H1 (cell line): ENCODE data around the gene LYVE1.

Source experiments
- BRCA1 ChIP-seq: IDR thresholded peaks from 2 replicates; pipeline ENCODE4 v1.6.1; 2012; ENCODE audit warnings: low read depth, low read length, improper control_type of control experiment
- CTCF ChIP-seq, 3 experiments: IDR thresholded peaks; 1 replicate in 2 of 3; 2 replicates in 1 of 3; pipeline versions ENCODE4 v1.5.1 to v1.6.1; 2011; ENCODE audit warnings: low read length in 3 of 3, mild to moderate bottlenecking in 3 of 3, inconsistent platforms in 2 of 3, low read depth in 1 of 3, moderate library complexity in 1 of 3; ENCODE audit not compliant: insufficient read depth in 1 of 3; ENCODE audit errors: control extremely low read depth in 1 of 3
- EP300 ChIP-seq, 2 experiments: IDR thresholded peaks; 1 replicate in 1 of 2; 2 replicates in 1 of 2; pipeline ENCODE4 v1.6.1; 2011 to 2012; ENCODE audit warnings: low read depth in 2 of 2, low read length in 2 of 2, mild to moderate bottlenecking in 2 of 2, borderline replicate concordance in 1 of 2, inconsistent platforms in 1 of 2, moderate library complexity in 1 of 2
- HDAC6 ChIP-seq: IDR thresholded peaks from one replicate; pipeline ENCODE4 v1.7.1; 2012; ENCODE audit warnings: low read depth, mild to moderate bottlenecking, inconsistent platforms, low read length, moderate library complexity
- JUN ChIP-seq: IDR thresholded peaks from 2 replicates; pipeline ENCODE4 v1.6.1; 2011; ENCODE audit warnings: low read depth, mild to moderate bottlenecking, improper control_type of control experiment, low read length
- MAX ChIP-seq: IDR thresholded peaks from 2 replicates; pipeline ENCODE4 v1.6.1; 2012; ENCODE audit warnings: inconsistent platforms
- POLR2A ChIP-seq, 2 experiments: IDR thresholded peaks; 1 replicate in 1 of 2; 2 replicates in 1 of 2; pipeline ENCODE4 v1.6.1; 2011; ENCODE audit warnings: low read depth in 2 of 2, low read length in 2 of 2, mild to moderate bottlenecking in 2 of 2; ENCODE audit errors: control extremely low read depth in 1 of 2
- POLR2AphosphoS5 ChIP-seq: IDR thresholded peaks from 2 replicates; pipeline ENCODE4 v1.6.1; 2011; ENCODE audit warnings: low read depth, low read length
- SIX5 ChIP-seq: IDR thresholded peaks from 2 replicates; pipeline ENCODE4 v1.6.1; 2011; ENCODE audit warnings: mild to moderate bottlenecking, low read depth, low read length
- TAF1 ChIP-seq: IDR thresholded peaks from 2 replicates; pipeline ENCODE4 v1.6.1; 2011; ENCODE audit warnings: mild to moderate bottlenecking, low read depth, low read length
- YY1 ChIP-seq: IDR thresholded peaks from 2 replicates; pipeline ENCODE4 v1.6.1; 2011; ENCODE audit warnings: low read depth, mild to moderate bottlenecking, low read length

GRCh38 chr11:10580623-10581022, 12.2 kb upstream of the LYVE1 start:
- TF ChIP-seq CTCF (IDR thresholded peaks at IDR 0.05; ENCODE audit: control extremely low read depth in 1 of 3, insufficient read depth in 1 of 3, low read depth in 1 of 3, low read length in 3 of 3) (no peak), JUN (no peak), POLR2A (IDR thresholded peaks at IDR 0.05; ENCODE audit: control extremely low read depth in 1 of 2, low read depth in 2 of 2, low read length in 2 of 2) (no peak), EP300 (IDR thresholded peaks at IDR 0.05; ENCODE audit: borderline replicate concordance in 1 of 2, low read depth in 2 of 2, low read length in 2 of 2) (no peak), POLR2AphosphoS5 (no peak), HDAC6 (no peak), SIX5 (no peak), MAX (no peak), BRCA1 (no peak), YY1 (no peak), TAF1 (no peak)
